DND-41 (cell line): Measurements from ENCODE around the gene SEC24D.

Source experiments
- ATAC-seq: fragments of 200-7000 bp; cut with Tn5 transposase; 3 replicates; pipeline ENCODE4 v1.9.1; 2021; ENCODE audit warnings: low read depth; ENCODE audit not compliant: insufficient read depth
- DNase-seq: peaks from one replicate; pipeline ENCODE4 v3.0.0-alpha.2; 2020
- H2AFZ ChIP-seq: 2 replicates; pipeline ENCODE4 v1.6.0; 2012; ENCODE audit warnings: low read depth, low read length
- H3K27ac ChIP-seq: 2 replicates; pipeline ENCODE4 v1.5.1; 2012; ENCODE audit warnings: low read length, inconsistent platforms
- H3K27me3 ChIP-seq: fragments of 200-600 bp; sonication (generic); 2 replicates; pipeline ENCODE4 v1.6.0; 2012; ENCODE audit warnings: low read length, mild to moderate bottlenecking, inconsistent platforms; ENCODE audit not compliant: insufficient read depth, poor library complexity
- H3K36me3 ChIP-seq: 2 replicates; pipeline ENCODE4 v1.5.1; 2012; ENCODE audit warnings: low read length, inconsistent platforms; ENCODE audit not compliant: insufficient read depth
- H3K4me1 ChIP-seq: 2 replicates; pipeline ENCODE4 v1.5.1; 2012; ENCODE audit warnings: mild to moderate bottlenecking, low read length; ENCODE audit not compliant: insufficient read depth
- H3K4me2 ChIP-seq: 2 replicates; pipeline ENCODE4 v1.6.0; 2012; ENCODE audit warnings: mild to moderate bottlenecking, moderate library complexity, low read length, inconsistent platforms; ENCODE audit not compliant: insufficient read depth
- H3K4me3 ChIP-seq, 2 experiments: fragments of 200-600 bp in 1 of 2; shearing (Covaris generic) in 1 of 2; 2 replicates each; pipeline ENCODE4 v1.5.1; 2012 to 2016; ENCODE audit warnings: inconsistent platforms in 2 of 2, low read length in 2 of 2, mild to moderate bottlenecking in 2 of 2, low read depth in 1 of 2, moderate library complexity in 1 of 2
- H3K79me2 ChIP-seq: 2 replicates; pipeline ENCODE4 v1.6.0; 2012; ENCODE audit warnings: low read length, inconsistent platforms; ENCODE audit not compliant: insufficient read depth
- H3K9ac ChIP-seq: 2 replicates; pipeline ENCODE4 v1.6.0; 2012; ENCODE audit warnings: low read depth, mild to moderate bottlenecking, inconsistent platforms, low read length, moderate library complexity
- H3K9me3 ChIP-seq: 2 replicates; pipeline ENCODE4 v1.5.1; 2012; ENCODE audit warnings: low read length, moderate library complexity, mild to moderate bottlenecking, inconsistent platforms; ENCODE audit not compliant: insufficient read depth, severe bottlenecking
- H4K20me1 ChIP-seq: 2 replicates; pipeline ENCODE4 v1.6.0; 2012; ENCODE audit warnings: low read length; ENCODE audit not compliant: insufficient read depth
- EZH2 ChIP-seq: IDR thresholded peaks from 3 replicates; pipeline ENCODE4 v1.6.1; 2012; ENCODE audit warnings: borderline replicate concordance, low read depth, mild to moderate bottlenecking, moderate library complexity, low read length, inconsistent platforms; ENCODE audit not compliant: severe bottlenecking
- TF ChIP-seq, protein P1 (sequence below): IDR thresholded peaks from 2 replicates; pipeline ENCODE4 v1.5.1; 2012; ENCODE audit warnings: borderline replicate concordance, low read length, moderate library complexity, mild to moderate bottlenecking; ENCODE audit not compliant: poor library complexity, severe bottlenecking; ENCODE audit errors: extremely low read depth

The SEC24D gene

GRCh38 chr4:118742050-118742449, 93.9 kb downstream of the SEC24D start:
- Histone ChIP-seq H3K9ac (no peak overlapping the region), H3K4me3 (no peak overlapping the region), H3K9me3 (no peaks in the 10 kb centered on the region), H2AFZ (no peak overlapping the region), H3K36me3 (peaks cover 45% of the 10 kb centered on the region), H3K4me2 (no peak overlapping the region), H3K4me1 (no peaks in the 10 kb centered on the region), H3K27me3 (no peaks in the 10 kb centered on the region), H4K20me1 (no peaks in the 10 kb centered on the region), H3K79me2 (no peaks in the 10 kb centered on the region), H3K27ac (no peak overlapping the region)
- DNase-seq = no peak
- TF ChIP-seq, protein P1, sequence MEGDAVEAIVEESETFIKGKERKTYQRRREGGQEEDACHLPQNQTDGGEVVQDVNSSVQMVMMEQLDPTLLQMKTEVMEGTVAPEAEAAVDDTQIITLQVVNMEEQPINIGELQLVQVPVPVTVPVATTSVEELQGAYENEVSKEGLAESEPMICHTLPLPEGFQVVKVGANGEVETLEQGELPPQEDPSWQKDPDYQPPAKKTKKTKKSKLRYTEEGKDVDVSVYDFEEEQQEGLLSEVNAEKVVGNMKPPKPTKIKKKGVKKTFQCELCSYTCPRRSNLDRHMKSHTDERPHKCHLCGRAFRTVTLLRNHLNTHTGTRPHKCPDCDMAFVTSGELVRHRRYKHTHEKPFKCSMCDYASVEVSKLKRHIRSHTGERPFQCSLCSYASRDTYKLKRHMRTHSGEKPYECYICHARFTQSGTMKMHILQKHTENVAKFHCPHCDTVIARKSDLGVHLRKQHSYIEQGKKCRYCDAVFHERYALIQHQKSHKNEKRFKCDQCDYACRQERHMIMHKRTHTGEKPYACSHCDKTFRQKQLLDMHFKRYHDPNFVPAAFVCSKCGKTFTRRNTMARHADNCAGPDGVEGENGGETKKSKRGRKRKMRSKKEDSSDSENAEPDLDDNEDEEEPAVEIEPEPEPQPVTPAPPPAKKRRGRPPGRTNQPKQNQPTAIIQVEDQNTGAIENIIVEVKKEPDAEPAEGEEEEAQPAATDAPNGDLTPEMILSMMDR = no peak
- no peak for TF ChIP-seq EZH2
- no peak for ATAC-seq

DNA sequence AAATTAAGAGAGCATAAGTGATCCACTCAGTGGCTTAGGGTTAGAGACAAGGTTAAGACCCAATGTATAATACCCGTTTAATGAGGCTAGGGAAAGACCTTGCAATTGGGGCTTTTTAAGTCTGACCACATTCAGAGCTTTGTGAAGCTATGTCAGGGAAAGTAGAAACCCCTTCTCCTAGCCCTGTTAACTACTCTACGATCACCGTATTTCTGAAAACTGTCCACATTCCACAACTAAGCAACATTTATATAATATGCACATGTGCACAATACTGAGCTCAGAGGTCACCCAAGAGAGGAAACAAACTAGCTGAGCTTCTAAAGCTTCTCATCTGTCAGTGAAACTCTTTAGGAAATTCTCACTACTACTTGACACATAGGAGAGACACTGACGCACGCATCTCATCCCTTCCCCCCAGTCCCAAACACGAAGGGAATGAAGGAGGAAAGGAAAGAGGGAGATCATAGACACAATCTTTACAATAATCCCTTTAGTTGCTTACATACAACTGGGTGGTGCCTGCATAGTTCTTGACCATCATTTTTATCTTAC, 94.5 kb downstream of the SEC24D start:
- H3K9ac ChIP-seq = no peak overlapping the region
- ATAC-seq = no peak
- H3K79me2 ChIP-seq = no peaks in the 10 kb centered on the region
- H3K4me2 ChIP-seq = no peak overlapping the region
- H3K27ac ChIP-seq = no peak overlapping the region
- H3K4me3 ChIP-seq = no peak overlapping the region
- no peaks in the 10 kb centered on the region for H4K20me1 ChIP-seq
- H3K36me3 ChIP-seq = peaks cover 48% of the 10 kb centered on the region
- H2AFZ ChIP-seq = no peak overlapping the region
- H3K9me3 ChIP-seq = no peaks in the 10 kb centered on the region
- no peaks in the 10 kb centered on the region for H3K27me3 ChIP-seq
- no peaks in the 10 kb centered on the region for H3K4me1 ChIP-seq
- TF ChIP-seq, protein P1 = no peak
- TF ChIP-seq EZH2 = no peak
- no peak for DNase-seq

- Histone ChIP-seq H3K9me3 (no peaks in the 10 kb centered on the region), H3K27ac (no peak overlapping the region), H3K4me3 (no peak overlapping the region), H3K36me3 (peaks cover 51% of the 10 kb centered on the region), H4K20me1 (no peaks in the 10 kb centered on the region), H3K9ac (no peak overlapping the region), H3K79me2 (no peaks in the 10 kb centered on the region), H3K4me1 (no peaks in the 10 kb centered on the region), H3K4me2 (no peak overlapping the region), H2AFZ (no peak overlapping the region), H3K27me3 (no peaks in the 10 kb centered on the region)
- ATAC-seq (no peak), DNase-seq (no peak)
- TF ChIP-seq, protein P1 = peak; percentile 48
- no peak for TF ChIP-seq EZH2
Measured at GRCh38 chr4:118740869-118741268, 95.1 kb downstream of the SEC24D start.
